A673 (cell line): ENCODE measurements around the gene ETF1. TPM values are rescaled to one million over a fixed set of nuclear protein-coding genes. Genes with fewer than 3 reads are reported as not detected.

ENCODE experiments used
- BruUV-seq: library from RNA; stranded (reverse); fragments of 400-500 nt; replicated peaks from 2 replicates; lab custom pipeline; 2021; lab: Mats Ljungman, UMichigan
- CTCF ChIA-PET: fragments of 300-600 bp; sonication (Branson Sonifier 250); formaldehyde crosslinking; loops from one replicate; lab custom pipeline; 2022; ENCODE audit warnings: antibody characterized with exemption; lab: Charles Lee
- POLR2A ChIA-PET: fragments of 300-600 bp; sonication (Branson Sonifier 250); formaldehyde crosslinking; loops from one replicate; lab custom pipeline; 2022; ENCODE audit warnings: antibody characterized with exemption; ENCODE audit not compliant: low non-redundant PET; lab: Charles Lee
- DNase-seq: peaks from one replicate; pipeline ENCODE4 v3.0.0-alpha.2; 2015; ENCODE audit warnings: low spot score
- H3K27ac ChIP-seq: fragments of 200-600 bp; sonication (generic); 2 replicates; pipeline ENCODE4 v1.5.1; 2016; ENCODE audit warnings: mixed run types, low read depth, mild to moderate bottlenecking, mixed read lengths, antibody characterized with exemption, low read length; ENCODE audit not compliant: poor library complexity, severe bottlenecking
- H3K27me3 ChIP-seq: fragments of 200-600 bp; sonication (generic); replicated peaks from 2 replicates; pipeline ENCODE4 v1.6.1; 2017; ENCODE audit warnings: mixed run types, low read depth, mild to moderate bottlenecking, mixed read lengths, antibody characterized with exemption, low read length; ENCODE audit not compliant: insufficient read depth, poor library complexity
- H3K36me3 ChIP-seq: fragments of 200-600 bp; sonication (generic); 2 replicates; pipeline ENCODE4 v1.6.1; 2016; ENCODE audit warnings: mixed run types, mild to moderate bottlenecking, mixed read lengths, antibody characterized with exemption, low read length; ENCODE audit not compliant: insufficient read depth, poor library complexity, severe bottlenecking
- H3K4me1 ChIP-seq: fragments of 200-600 bp; sonication (generic); 2 replicates; pipeline ENCODE4 v1.6.1; 2017; ENCODE audit warnings: mixed run types, mild to moderate bottlenecking, mixed read lengths, antibody characterized with exemption, low read length; ENCODE audit not compliant: insufficient read depth, poor library complexity, severe bottlenecking
- H3K4me3 ChIP-seq: fragments of 200-600 bp; sonication (generic); 2 replicates; pipeline ENCODE4 v1.5.1; 2016; ENCODE audit warnings: low read depth, mixed run types, mild to moderate bottlenecking, mixed read lengths, low read length; ENCODE audit not compliant: poor library complexity, severe bottlenecking
- H3K9me3 ChIP-seq: fragments of 200-600 bp; sonication (generic); 2 replicates; pipeline ENCODE4 v1.6.1; 2016; ENCODE audit warnings: mixed run types, low read depth, mild to moderate bottlenecking, mixed read lengths, antibody characterized with exemption, low read length; ENCODE audit not compliant: poor library complexity, severe bottlenecking
- EZH2 ChIP-seq: fragments of 200-600 bp; sonication (generic); IDR thresholded peaks from 2 replicates; pipeline ENCODE4 v1.6.1; 2017; ENCODE audit warnings: borderline replicate concordance, low read depth, mild to moderate bottlenecking, mixed read lengths, antibody characterized with exemption, low read length; ENCODE audit not compliant: poor library complexity, severe bottlenecking
- intact Hi-C: fragments of 100-400 bp; cut with micrococcal nuclease; formaldehyde crosslinking; loops from one replicate; pipeline ENCODE4 v1.10.0; 2022; ENCODE audit not compliant: unreplicated experiment
- total RNA-seq: library from RNA; stranded (reverse); gene quantifications from 2 replicates; pipeline ENCODE4 v1.2.3, GENCODE V29; 2021
- TF ChIP-seq, protein P1 (sequence below): fragments of 300-800, 200-600 bp; sonication (generic); conservative IDR thresholded peaks from 2 replicates; pipeline ENCODE4 v1.5.1; 2017; ENCODE audit warnings: low read depth, mild to moderate bottlenecking, antibody characterized with exemption, low read length, moderate library complexity, mixed read lengths

ETF1 gene
- total RNA-seq, 1 experiment from 2014 or later, result 191 TPM

GRCh38 chr5:138467711-138468132 lies 75.3 kb downstream of the ETF1 start:
- Histone ChIP-seq H3K36me3 (peaks cover 23% of the 10 kb centered on the region), H3K4me3 (peak overlapping the region; percentile 86), H3K4me1 (peaks cover 13% of the 10 kb centered on the region), H3K9me3 (no peaks in the 10 kb centered on the region), H3K27ac (no peak overlapping the region), H3K27me3 (no peaks in the 10 kb centered on the region)
- BruUV-seq, result TSS peak; percentile 39
- ChIA-PET POLR2A (interaction anchor here (0.7 to 0.9 kb wide), 2 partner anchors 108 to 128 kb away, joined by 3 to 4 read pairs; no protein-coding TSS in a partner anchor), CTCF (no interaction called here)
- TF ChIP-seq, protein P1, sequence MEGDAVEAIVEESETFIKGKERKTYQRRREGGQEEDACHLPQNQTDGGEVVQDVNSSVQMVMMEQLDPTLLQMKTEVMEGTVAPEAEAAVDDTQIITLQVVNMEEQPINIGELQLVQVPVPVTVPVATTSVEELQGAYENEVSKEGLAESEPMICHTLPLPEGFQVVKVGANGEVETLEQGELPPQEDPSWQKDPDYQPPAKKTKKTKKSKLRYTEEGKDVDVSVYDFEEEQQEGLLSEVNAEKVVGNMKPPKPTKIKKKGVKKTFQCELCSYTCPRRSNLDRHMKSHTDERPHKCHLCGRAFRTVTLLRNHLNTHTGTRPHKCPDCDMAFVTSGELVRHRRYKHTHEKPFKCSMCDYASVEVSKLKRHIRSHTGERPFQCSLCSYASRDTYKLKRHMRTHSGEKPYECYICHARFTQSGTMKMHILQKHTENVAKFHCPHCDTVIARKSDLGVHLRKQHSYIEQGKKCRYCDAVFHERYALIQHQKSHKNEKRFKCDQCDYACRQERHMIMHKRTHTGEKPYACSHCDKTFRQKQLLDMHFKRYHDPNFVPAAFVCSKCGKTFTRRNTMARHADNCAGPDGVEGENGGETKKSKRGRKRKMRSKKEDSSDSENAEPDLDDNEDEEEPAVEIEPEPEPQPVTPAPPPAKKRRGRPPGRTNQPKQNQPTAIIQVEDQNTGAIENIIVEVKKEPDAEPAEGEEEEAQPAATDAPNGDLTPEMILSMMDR, result no peak
- TF ChIP-seq EZH2, result no peak
- intact Hi-C loops, result loop anchor here (10.0 kb wide), 1 partner anchor 807 kb away; no protein-coding TSS in a partner anchor
- DNase-seq, result peak; percentile 27

DNA sequence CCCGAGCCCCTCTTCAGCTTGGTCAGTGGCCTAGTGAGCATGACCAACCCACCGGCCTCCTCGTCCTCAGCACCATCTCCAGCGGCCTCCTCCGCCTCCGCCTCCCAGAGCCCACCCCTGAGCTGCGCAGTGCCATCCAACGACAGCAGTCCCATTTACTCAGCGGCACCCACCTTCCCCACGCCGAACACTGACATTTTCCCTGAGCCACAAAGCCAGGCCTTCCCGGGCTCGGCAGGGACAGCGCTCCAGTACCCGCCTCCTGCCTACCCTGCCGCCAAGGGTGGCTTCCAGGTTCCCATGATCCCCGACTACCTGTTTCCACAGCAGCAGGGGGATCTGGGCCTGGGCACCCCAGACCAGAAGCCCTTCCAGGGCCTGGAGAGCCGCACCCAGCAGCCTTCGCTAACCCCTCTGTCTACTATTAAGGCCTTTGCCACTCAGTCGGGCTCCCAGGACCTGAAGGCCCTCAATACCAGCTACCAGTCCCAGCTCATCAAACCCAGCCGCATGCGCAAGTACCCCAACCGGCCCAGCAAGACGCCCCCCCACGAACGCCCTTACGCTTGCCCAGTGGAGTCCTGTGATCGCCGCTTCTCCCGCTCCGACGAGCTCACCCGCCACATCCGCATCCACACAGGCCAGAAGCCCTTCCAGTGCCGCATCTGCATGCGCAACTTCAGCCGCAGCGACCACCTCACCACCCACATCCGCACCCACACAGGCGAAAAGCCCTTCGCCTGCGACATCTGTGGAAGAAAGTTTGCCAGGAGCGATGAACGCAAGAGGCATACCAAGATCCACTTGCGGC lies 75.9 kb downstream of the ETF1 start:
- no peak for TF ChIP-seq EZH2
- TF ChIP-seq, protein P1, result no peak
- no TSS peak for BruUV-seq
- H3K9me3 ChIP-seq, result no peaks in the 10 kb centered on the region
- no peaks in the 10 kb centered on the region for H3K27me3 ChIP-seq
- ChIA-PET POLR2A (interaction anchor here (0.7 to 0.9 kb wide), 2 partner anchors 109 to 127 kb away, joined by 3 to 4 read pairs; no protein-coding TSS in a partner anchor), CTCF (no interaction called here)
- H3K27ac ChIP-seq, result peak overlapping the region; percentile 100
- DNase-seq, result peak; percentile 33
- peak overlapping the region; percentile 86 for H3K4me3 ChIP-seq
- H3K36me3 ChIP-seq, result peaks cover 23% of the 10 kb centered on the region
- peaks cover 13% of the 10 kb centered on the region for H3K4me1 ChIP-seq
- intact Hi-C loops, result loop anchor here (10.0 kb wide), 1 partner anchor 808 kb away; no protein-coding TSS in a partner anchor

- CTCF ChIA-PET, result interaction anchor here (0.6 kb wide), 1 partner anchor 16 kb away, joined by 4 read pairs; no protein-coding TSS in a partner anchor
- no TSS peak for BruUV-seq
- DNase-seq, result peak; percentile 61
Measured at GRCh38 chr5:138466125-138466899, 76.7 kb downstream of the ETF1 start.

More at GRCh38 chr5:138466125-138466899, 76.7 kb downstream of the ETF1 start:
- Histone ChIP-seq H3K4me3 (peak overlapping the region; percentile 86), H3K27ac (peak overlapping the region; percentile 100), H3K27me3 (no peaks in the 10 kb centered on the region), H3K36me3 (peaks cover 23% of the 10 kb centered on the region), H3K4me1 (peaks cover 13% of the 10 kb centered on the region), H3K9me3 (no peaks in the 10 kb centered on the region)
- POLR2A ChIA-PET, result interaction anchor here (0.6 kb wide), 3 partner anchors 23 to 33 kb away, joined by 10 to 14 read pairs (median 13); no protein-coding TSS in a partner anchor
- TF ChIP-seq, protein P1, result no peak
- TF ChIP-seq EZH2, result no peak
- intact Hi-C loops, result loop anchor here (10.0 kb wide), 1 partner anchor 808 kb away; no protein-coding TSS in a partner anchor
